WTC11 (cell line): ENCODE results near the gene DYNC1I1.

Source experiments
- CREM ChIP-seq: sonication (generic); formaldehyde crosslinking; IDR thresholded peaks from 2 replicates; pipeline ENCODE4 v1.8.1; 2022; ENCODE audit warnings: mild to moderate bottlenecking, missing genetic modification reagents, moderate library complexity
- TF ChIP-seq, protein P1 (sequence below): sonication (generic); formaldehyde crosslinking; conservative IDR thresholded peaks from 2 replicates; pipeline ENCODE4 v1.8.1; 2022; ENCODE audit warnings: mild to moderate bottlenecking, missing genetic modification reagents
- TF ChIP-seq, protein P2 (sequence below): sonication (generic); formaldehyde crosslinking; IDR thresholded peaks from 2 replicates; pipeline ENCODE4 v1.8.1; 2023; ENCODE audit warnings: mild to moderate bottlenecking, missing genetic modification reagents, moderate library complexity
- TF ChIP-seq, protein P3 (sequence below): fragments of 200-600 bp; IDR thresholded peaks from 2 replicates; pipeline ENCODE4 v1.8.0; 2022; ENCODE audit warnings: antibody characterized with exemption
- TF ChIP-seq, protein P4 (sequence below): sonication (generic); formaldehyde crosslinking; IDR thresholded peaks from 2 replicates; pipeline ENCODE4 v1.8.1; 2022; ENCODE audit warnings: low read depth, missing genetic modification reagents, borderline replicate concordance

DNA sequence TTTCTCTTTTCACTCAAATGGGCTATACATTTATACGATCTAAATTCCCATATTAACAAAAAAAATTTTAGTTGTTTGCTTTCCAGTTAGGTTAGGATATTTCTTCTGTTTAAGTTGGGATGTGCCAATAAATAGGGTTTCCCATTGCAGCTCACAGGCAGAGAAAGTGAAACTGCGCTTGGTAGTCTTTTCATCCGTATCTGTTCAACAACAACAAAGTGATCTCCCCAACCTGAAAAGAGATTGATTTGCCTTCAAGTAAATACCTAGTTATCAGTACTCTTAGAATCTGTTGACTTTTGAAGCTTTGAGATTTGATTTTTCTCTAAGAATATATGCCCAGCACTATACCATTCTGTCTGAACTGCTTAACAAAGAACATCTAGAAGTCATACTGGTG is 143.4 kb downstream of the DYNC1I1 start:
- TF ChIP-seq, protein P1, sequence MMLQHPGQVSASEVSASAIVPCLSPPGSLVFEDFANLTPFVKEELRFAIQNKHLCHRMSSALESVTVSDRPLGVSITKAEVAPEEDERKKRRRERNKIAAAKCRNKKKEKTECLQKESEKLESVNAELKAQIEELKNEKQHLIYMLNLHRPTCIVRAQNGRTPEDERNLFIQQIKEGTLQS, result no peak
- TF ChIP-seq, protein P2, sequence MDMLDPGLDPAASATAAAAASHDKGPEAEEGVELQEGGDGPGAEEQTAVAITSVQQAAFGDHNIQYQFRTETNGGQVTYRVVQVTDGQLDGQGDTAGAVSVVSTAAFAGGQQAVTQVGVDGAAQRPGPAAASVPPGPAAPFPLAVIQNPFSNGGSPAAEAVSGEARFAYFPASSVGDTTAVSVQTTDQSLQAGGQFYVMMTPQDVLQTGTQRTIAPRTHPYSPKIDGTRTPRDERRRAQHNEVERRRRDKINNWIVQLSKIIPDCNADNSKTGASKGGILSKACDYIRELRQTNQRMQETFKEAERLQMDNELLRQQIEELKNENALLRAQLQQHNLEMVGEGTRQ (CRISPR knock-in tag), result no peak
- TF ChIP-seq CREM (CRISPR knock-in tag), result no peak
- TF ChIP-seq, protein P3, sequence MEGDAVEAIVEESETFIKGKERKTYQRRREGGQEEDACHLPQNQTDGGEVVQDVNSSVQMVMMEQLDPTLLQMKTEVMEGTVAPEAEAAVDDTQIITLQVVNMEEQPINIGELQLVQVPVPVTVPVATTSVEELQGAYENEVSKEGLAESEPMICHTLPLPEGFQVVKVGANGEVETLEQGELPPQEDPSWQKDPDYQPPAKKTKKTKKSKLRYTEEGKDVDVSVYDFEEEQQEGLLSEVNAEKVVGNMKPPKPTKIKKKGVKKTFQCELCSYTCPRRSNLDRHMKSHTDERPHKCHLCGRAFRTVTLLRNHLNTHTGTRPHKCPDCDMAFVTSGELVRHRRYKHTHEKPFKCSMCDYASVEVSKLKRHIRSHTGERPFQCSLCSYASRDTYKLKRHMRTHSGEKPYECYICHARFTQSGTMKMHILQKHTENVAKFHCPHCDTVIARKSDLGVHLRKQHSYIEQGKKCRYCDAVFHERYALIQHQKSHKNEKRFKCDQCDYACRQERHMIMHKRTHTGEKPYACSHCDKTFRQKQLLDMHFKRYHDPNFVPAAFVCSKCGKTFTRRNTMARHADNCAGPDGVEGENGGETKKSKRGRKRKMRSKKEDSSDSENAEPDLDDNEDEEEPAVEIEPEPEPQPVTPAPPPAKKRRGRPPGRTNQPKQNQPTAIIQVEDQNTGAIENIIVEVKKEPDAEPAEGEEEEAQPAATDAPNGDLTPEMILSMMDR, result no peak
- TF ChIP-seq, protein P4, sequence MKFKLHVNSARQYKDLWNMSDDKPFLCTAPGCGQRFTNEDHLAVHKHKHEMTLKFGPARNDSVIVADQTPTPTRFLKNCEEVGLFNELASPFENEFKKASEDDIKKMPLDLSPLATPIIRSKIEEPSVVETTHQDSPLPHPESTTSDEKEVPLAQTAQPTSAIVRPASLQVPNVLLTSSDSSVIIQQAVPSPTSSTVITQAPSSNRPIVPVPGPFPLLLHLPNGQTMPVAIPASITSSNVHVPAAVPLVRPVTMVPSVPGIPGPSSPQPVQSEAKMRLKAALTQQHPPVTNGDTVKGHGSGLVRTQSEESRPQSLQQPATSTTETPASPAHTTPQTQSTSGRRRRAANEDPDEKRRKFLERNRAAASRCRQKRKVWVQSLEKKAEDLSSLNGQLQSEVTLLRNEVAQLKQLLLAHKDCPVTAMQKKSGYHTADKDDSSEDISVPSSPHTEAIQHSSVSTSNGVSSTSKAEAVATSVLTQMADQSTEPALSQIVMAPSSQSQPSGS (CRISPR knock-in tag), result no peak
